NB4 (cell line): ENCODE results near the gene SFSWAP.
"Not testable (repeated sequence)": the region's sequence is repeated elsewhere in the genome, so short reads cannot be mapped to it uniquely, and the experiment has no call there.

Experiments
- DNase-seq: peaks from one replicate; pipeline ENCODE4 v3.0.0; 2010; ENCODE audit warnings: low read depth
- H3K4me3 ChIP-seq: one replicate; pipeline ENCODE4 v1.5.1; 2011; ENCODE audit warnings: mild to moderate bottlenecking, low read depth, low read length, moderate library complexity
- MYC ChIP-seq: IDR thresholded peaks from 2 replicates; pipeline ENCODE4 v1.6.1; 2011; ENCODE audit warnings: low read depth, low read length
- POLR2A ChIP-seq: IDR thresholded peaks from 2 replicates; pipeline ENCODE4 v1.6.1; 2011; ENCODE audit warnings: mild to moderate bottlenecking; ENCODE audit not compliant: insufficient read length; ENCODE audit errors: extremely low read depth
- TF ChIP-seq, protein P1 (sequence below): IDR thresholded peaks from one replicate; pipeline ENCODE4 v1.5.1; 2012; ENCODE audit warnings: low read depth, low read length
- TF ChIP-seq, protein P2 (sequence below): IDR thresholded peaks from 2 replicates; pipeline ENCODE4 v1.6.1; 2011; ENCODE audit warnings: low read depth, low read length

Gene SFSWAP

DNA sequence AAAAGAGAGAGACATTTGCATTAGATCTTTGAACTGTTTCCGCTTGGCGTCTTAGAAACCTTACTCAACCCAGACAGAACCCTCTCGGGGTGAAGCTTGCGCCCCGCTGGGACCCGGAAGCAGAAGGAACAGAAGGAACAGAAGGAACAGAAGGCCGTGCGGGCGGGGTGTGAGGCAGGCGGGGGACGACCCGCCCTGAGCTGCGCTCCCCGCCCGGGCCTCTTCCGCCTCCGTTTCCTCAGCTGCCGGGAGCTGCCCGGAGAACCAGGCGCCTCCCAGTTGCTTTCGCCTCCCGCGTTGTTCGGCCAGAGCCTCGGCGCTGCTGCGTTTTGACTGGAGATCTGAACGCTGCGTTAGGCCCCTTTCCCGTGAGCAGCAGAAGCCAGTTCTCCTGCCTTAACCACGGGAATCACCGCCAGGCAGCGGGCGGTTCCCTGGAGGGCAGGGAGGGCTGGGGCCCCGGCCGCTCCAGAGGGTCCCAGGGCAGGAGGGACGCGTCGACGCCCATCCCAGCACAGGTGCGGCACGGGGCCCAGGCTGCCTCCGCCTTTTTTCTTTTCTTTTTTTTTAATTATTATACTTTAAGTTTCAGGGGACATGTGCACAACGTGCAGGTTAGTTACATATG lies 98.0 kb downstream of the SFSWAP start:
- peak; percentile 87 for DNase-seq
- H3K4me3 ChIP-seq, result peak overlapping the region; percentile 21
- TF ChIP-seq, protein P1, sequence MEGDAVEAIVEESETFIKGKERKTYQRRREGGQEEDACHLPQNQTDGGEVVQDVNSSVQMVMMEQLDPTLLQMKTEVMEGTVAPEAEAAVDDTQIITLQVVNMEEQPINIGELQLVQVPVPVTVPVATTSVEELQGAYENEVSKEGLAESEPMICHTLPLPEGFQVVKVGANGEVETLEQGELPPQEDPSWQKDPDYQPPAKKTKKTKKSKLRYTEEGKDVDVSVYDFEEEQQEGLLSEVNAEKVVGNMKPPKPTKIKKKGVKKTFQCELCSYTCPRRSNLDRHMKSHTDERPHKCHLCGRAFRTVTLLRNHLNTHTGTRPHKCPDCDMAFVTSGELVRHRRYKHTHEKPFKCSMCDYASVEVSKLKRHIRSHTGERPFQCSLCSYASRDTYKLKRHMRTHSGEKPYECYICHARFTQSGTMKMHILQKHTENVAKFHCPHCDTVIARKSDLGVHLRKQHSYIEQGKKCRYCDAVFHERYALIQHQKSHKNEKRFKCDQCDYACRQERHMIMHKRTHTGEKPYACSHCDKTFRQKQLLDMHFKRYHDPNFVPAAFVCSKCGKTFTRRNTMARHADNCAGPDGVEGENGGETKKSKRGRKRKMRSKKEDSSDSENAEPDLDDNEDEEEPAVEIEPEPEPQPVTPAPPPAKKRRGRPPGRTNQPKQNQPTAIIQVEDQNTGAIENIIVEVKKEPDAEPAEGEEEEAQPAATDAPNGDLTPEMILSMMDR, result no peak
- TF ChIP-seq POLR2A, result no peak
- TF ChIP-seq, protein P2, sequence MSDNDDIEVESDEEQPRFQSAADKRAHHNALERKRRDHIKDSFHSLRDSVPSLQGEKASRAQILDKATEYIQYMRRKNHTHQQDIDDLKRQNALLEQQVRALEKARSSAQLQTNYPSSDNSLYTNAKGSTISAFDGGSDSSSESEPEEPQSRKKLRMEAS, result no peak
- TF ChIP-seq MYC, result no peak

DNA sequence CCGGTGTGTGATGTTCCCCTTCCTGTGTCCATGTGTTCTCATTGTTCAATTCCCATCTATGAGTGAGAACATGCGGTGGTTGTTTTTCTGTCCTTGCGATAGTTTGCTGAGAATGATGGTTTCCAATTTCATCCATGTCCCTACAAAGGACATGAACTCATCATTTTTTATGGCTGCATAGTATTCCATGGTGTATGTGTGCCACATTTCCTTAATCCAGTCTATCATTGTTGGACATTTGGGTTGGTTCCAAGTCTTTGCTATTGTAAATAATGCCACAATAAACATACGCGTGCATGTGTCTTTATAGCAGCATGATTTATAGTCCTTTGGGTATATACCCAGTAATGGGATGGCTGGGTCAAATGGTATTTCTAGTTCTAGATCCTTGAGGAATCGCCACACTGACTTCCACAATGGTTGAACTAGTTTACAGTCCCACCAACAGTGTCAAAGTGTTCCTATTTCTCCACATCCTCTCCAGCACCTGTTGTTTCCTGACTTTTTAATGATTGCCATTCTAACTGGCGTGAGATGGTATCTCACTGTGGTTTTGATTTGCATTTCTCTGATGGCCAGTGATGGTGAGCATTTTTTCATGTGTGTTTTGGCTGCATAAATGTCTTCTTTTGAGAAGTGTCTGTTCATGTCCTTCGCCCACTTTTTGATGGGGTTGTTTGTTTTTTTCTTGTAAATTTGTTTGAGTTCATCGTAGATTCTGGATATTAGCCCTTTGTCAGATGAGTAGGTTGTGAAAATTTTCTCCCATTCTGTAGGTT lies 98.8 kb downstream of the SFSWAP start:
- not testable (repeated sequence) for H3K4me3 ChIP-seq, DNase-seq

GRCh38 chr12:131810726-131811125 lies 99.8 kb downstream of the SFSWAP start:
- no peak for DNase-seq
- TF ChIP-seq MYC, result no peak
- TF ChIP-seq, protein P2, result no peak
- TF ChIP-seq, protein P1, result no peak
- no peak for TF ChIP-seq POLR2A
- no peak overlapping the region for H3K4me3 ChIP-seq

DNA sequence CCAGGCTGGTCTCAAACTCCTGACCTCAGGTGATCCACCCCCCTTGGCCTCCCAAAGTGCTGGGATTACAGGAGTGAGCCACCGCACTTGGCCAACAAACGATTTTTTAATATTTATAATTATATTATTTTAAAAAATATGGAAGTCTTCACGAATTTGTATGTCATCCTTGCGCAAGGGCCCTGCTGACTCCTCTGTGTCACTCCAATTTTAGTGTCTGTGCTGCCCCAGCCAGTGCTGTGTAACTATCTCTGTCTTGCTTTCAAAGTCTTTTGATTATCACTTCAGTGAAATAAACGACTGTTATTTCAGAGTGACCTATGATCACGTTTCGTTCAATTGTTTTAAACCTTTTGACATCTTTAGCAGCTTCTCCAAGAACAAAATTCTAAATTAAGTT lies 104.2 kb downstream of the SFSWAP start:
- TF ChIP-seq, protein P2, result no peak
- no peak for TF ChIP-seq POLR2A
- TF ChIP-seq, protein P1, result no peak
- no peak for TF ChIP-seq MYC
- peak; percentile 65 for DNase-seq
- H3K4me3 ChIP-seq, result no peak overlapping the region

GRCh38 chr12:131816495-131816894 lies 105.6 kb downstream of the SFSWAP start:
- H3K4me3 ChIP-seq, result no peak overlapping the region
- TF ChIP-seq, protein P1, result no peak
- TF ChIP-seq POLR2A (no peak), MYC (no peak)
- TF ChIP-seq, protein P2, result no peak
- no peak for DNase-seq

- no peak for TF ChIP-seq POLR2A
- no peak for TF ChIP-seq MYC
- TF ChIP-seq, protein P1, result no peak
- TF ChIP-seq, protein P2, result no peak
- DNase-seq, result peak; percentile 14
- no peak overlapping the region for H3K4me3 ChIP-seq
Observed at GRCh38 chr12:131817241-131817640, 106.4 kb downstream of the SFSWAP start.
